Femur (tissue), 1 donor: ENCODE measurements around the gene HIPK2.
A peak's percentile ranks its signal among the peaks of the same experiment; 100 is the strongest.

Experiments
- DNase-seq: peaks from one replicate; pipeline ENCODE4 v3.0.0-alpha.2; 2017

Gene HIPK2

GRCh38 chr7:139525239-139525638 is 252.6 kb downstream of the HIPK2 start:
- no peak for DNase-seq

- no peak for DNase-seq
These were observed 253.6 kb downstream of the HIPK2 start for GRCh38 chr7:139523968-139524815.

GRCh38 chr7:139523199-139523941 is 254.4 kb downstream of the HIPK2 start, which contains the start of gene CLEC2L:
TSS of gene CLEC2L (plus strand) at chr7:139523685. CDS start at chr7:139523928, 243 bp downstream.
- peak; percentile 37 for DNase-seq

- DNase-seq = no peak
These were observed 255.0 kb downstream of the HIPK2 start for GRCh38 chr7:139522830-139523198.

GRCh38 chr7:139521439-139521838 is 256.4 kb downstream of the HIPK2 start:
- no peak for DNase-seq

GRCh38 chr7:139515266-139515665 is 262.5 kb downstream of the HIPK2 start:
- DNase-seq = no peak
